Measurements from ENCODE around the gene EPDR1.

Gene EPDR1

DNA sequence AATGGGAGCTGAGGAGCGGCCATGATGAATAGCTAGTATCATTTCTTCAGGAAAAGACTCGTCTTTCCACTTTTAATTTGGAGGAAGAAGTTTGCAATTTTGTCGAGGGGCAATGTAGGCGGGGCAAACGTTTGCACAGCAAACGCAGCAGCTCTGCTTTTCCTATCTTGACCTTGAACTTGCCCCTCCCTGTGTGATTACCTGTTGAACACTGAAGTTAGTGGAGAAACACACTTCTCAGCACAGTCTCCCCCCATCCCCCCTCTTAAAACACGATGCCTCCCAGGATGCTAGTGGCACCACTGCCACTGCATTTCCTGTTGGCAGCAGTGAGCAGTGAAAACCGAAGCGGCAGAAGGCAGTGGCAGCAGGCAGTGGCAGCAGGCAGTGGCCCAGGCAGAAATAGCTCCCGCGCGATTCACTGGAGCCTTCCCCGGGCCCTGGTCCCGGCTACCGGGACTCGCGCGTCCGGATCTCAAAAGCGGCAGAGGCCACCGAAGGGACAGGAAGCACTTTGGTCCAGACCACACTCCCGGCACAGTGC is at the start of gene EPDR1:
EPDR1 (plus strand) TSS at position 336 of the 544 bp plus-strand sequence. CDS start 300 bp downstream, outside the sequence.
- DNase-seq (ENCODE audit: low spot score), result peak; percentile 85

GRCh38 chr7:37882086-37882485 is 38.4 kb upstream of the EPDR1 start:
- DNase-seq (ENCODE audit: low spot score) (no peak), FAIRE-seq (no peak)

More for the DNA sequence above, at the start of gene EPDR1:
- FAIRE-seq, result peak; percentile 61

GRCh38 chr7:37893359-37893758 is 27.1 kb upstream of the EPDR1 start:
- DNase-seq (ENCODE audit: low spot score), result no peak
- peak; percentile 69 for FAIRE-seq

DNA sequence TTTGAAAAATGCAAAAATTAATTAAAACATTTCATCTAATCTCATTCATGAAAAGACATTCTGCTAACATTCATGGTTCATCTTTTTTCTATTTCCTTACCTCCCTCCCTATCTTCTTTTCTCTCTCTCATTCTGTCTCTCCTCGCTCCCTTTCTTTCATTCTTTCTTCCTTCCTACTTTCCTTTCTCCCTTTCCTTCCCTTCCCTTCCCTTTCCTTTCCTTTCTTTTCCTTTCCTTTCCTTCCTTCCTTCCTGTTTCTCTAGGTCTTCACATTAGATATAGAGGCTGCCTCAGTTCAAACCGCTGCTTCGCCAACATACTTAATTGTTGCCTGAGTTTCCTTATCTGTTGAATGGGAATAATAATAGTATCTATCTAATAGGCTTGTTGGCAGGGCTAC is 25.8 kb upstream of the EPDR1 start:
- no peak for DNase-seq (ENCODE audit: low spot score)
- FAIRE-seq, result no peak

- FAIRE-seq (peak; percentile 98), DNase-seq (ENCODE audit: low spot score) (peak; percentile 76)
These were observed 20.7 kb upstream of the EPDR1 start for GRCh38 chr7:37899712-37900247.

DNA sequence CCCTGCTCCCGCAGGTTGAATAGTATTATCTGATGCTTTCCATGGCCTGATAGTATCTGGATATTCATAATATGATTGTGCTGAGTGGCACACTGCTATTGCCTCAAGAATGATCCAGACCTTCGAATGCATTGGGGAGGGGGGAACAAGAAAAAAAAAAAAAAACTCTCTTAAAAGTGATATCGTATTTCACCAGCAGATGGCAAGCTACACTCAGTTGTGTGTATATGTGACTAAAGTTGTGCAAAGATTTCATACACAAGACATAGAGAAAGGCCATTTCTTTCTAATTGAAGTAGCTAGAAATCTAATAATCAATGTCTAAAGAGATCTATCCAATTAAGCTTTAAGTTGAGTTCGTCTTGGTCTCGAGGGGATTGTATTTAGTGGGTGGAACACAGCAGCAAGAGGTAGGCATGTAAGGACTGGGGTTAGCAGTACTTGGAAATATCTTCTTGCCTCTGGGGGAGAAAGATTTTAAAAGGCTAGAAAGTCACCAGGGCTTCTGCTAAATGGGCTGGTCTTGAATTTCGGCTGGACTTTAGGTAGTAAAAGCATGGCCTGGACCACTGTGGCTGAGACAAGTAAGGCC is 19.1 kb upstream of the EPDR1 start:
- DNase-seq (ENCODE audit: low spot score), result peak; percentile 52
- peak; percentile 91 for FAIRE-seq

DNA sequence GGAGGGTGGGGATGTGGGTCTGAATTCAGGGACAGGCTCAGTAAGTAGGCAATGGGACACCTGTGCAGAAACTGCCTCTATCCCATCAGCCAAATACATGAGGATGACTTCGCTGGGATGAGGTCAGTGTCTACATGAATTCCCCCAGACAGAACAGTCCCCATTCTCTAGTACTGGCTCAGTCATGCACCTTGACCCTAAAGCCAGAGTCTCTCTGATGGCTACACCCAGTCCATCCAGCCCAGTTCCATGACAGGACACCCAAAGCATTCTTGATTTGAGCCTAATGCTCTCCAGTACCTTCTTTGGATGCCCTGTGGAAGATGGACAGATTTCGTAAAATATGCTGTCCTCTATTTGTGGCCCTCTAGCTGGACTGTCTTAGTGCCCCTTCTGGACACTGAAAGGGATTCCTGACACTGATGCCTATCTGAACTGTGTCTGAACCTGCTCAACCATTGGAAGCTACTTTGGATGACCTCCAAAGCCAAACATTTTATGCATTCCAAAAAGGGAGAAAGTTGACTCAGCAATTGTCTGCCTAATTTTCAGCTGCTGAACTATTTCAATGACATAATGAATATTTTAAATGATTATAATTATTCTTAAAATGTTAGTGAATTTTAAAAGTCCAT is 18.4 kb upstream of the EPDR1 start:
- FAIRE-seq, result peak; percentile 95
- peak; percentile 77 for DNase-seq (ENCODE audit: low spot score)

DNA sequence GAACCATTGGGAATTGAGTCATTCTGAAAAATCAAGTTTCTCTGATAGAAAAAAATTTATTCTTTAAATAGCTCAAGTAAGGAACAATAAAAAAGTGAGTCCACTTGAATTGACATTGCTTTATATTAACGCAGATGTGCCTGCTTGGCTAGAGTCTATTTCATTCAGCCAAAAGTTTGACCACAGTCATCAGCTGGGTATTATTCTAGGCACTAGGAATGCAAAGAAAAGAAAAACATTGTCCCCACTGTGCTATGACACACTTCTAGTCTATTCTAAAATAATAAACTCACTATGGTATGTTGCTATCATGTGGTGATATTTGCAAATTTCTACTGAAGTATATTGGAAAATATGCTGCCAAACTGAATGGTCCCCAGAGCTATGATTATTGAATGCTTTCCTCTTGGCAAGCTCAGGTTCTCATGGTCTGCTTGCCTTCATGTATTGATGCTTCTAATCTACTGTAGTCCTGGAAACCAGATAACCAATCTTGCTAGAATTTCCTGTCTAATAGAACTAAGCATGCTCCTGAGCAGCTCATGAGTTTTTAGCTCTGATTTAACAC is 12.1 kb upstream of the EPDR1 start:
- no peak for FAIRE-seq

GRCh38 chr7:37912756-37913155 is 7.7 kb upstream of the EPDR1 start:
- DNase-seq (ENCODE audit: low spot score), result no peak
- FAIRE-seq, result no peak

More for the DNA sequence above, 12.1 kb upstream of the EPDR1 start:
- no peak for DNase-seq (ENCODE audit: low spot score)

DNA sequence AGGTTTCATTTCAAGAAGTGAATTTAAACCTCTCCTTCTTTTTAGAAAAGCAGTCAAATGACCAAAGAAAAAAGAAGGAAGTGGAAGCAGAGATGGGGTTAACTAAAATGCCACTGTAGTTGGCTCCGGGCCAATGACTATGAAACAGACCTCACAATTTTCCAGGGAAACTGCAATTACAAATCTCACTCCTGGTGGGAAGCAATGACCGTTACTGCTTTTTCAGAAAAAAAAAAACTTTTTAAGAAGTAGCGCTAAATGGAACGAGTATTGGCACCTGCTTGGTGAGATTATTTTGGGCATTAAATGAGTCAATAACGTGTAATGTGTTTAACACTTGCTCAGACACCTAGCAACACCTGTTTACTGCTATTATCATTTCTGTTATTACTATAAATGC is 5.0 kb upstream of the EPDR1 start:
- peak; percentile 79 for FAIRE-seq

GRCh38 chr7:37916017-37916672 is 4.3 kb upstream of the EPDR1 start:
- DNase-seq (ENCODE audit: low spot score) (no peak), FAIRE-seq (no peak)

More for the DNA sequence above, 5.0 kb upstream of the EPDR1 start:
- DNase-seq (ENCODE audit: low spot score), result no peak

DNA sequence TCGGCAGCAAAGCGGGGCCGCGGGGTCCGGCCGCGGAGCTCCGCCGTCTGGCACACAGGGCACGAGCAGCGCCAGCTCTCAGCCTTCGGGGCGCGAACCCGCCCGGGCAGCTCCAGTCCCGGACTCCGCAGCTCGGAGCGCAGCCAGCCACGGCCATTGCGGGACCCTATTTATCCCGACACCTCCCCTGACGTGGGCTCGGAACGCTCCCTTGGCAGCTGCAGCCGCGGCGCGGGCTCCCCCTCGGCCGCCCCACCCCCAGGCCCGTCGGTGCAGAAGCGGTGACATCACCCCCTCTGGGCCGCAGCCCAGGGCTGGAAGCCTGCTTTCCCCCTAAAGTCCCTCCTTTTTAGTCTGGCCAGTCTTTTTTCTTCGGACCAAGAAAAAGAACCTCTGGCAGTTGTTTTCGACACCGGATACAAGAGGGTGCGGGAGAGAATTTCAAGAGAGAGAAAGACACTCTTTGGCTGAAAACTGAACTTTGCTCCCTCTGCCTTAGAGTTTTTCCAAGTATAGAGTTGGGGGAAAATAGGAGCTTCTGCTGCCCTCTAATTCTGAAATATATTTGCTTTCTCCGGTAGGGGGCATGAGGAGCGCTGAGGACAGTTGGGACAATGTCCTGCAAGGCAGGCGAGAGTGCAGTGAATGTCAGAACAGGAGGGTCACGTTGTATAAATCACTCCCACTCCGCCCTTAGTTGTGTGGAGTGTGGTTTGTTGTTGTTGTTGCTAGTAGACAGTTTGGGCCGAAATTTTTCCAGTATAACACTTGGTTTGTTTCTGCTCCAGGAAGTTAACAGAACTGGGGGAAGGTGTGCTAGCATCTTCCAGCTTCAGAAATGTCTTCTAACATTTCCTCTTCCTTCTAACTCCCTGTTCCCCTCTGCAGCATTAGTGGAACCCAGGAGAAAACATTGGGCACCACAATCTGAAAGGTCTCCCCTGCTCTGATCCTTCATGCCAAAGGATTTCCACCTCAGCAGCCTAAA is 3.5 kb upstream of the EPDR1 start, which contains the start of gene SFRP4:
SFRP4 (minus strand) TSS at position 145 of the 988 bp plus-strand sequence. CDS start 280 bp downstream, outside the sequence.
- peak; percentile 66 for DNase-seq (ENCODE audit: low spot score)
- FAIRE-seq, result peak; percentile 84

GRCh38 chr7:37918526-37918925 is 1.9 kb upstream of the EPDR1 start:
- FAIRE-seq, result no peak
- no peak for DNase-seq (ENCODE audit: low spot score)

DNA sequence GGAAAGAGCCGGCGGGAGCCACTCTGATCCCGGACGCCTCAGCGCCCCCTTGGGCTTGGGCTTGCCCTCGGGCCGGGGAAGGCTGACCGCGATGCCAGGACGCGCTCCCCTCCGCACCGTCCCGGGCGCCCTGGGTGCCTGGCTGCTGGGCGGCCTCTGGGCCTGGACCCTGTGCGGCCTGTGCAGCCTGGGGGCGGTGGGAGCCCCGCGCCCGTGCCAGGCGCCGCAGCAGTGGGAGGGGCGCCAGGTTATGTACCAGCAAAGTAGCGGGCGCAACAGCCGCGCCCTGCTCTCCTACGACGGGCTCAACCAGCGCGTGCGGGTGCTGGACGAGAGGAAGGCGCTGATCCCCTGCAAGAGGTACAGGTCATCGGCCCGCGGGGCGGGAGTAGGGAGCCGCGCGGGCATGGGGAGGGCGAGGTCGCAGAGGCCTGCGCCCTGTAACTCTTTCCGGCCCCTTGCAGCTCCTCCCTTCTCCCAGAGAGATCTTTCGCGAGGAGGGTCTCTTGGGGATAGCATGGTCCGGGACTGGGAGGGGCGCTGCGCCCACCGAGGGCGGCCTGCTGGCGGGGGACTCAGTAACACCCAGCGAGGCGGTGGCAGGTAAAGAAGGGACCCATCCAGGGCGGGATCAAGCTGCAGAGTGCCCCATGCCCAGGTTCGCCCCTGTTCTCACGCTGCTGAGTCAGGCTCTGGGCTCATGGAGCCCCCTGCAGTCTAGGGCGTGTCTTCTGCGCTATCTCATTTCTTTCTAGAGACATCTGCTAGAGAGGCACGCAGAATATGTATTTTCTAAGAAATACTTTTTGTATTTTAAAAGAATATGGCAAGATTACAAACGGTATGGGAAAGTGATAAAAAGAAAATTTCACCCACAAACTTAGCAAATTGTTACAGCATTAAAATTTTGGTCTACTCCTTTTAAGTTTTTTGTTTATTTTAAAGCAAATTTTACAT is 687 bp downstream of the EPDR1 start:
- peak; percentile 77 for FAIRE-seq
- DNase-seq (ENCODE audit: low spot score), result peak; percentile 67

DNA sequence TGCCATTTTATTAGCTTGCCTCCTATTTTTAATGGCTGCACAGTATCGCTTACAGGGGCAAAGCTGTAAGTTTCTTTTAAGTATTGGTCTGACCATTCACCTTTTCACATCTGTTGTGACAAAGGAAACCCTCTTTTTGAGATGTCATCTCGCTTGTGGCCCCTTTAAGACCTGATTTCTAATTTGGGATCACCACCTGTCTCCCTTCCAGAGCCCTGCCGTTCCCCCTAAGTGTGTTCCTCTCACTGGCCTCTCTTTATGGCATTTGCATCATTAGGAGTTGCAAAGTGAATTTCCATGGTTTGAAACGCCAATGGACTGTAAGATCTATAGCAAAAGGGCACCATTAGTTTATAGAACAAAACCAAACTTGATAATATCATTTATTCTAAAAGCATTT is 1.4 kb downstream of the EPDR1 start:
- DNase-seq (ENCODE audit: low spot score) (no peak), FAIRE-seq (no peak)

DNA sequence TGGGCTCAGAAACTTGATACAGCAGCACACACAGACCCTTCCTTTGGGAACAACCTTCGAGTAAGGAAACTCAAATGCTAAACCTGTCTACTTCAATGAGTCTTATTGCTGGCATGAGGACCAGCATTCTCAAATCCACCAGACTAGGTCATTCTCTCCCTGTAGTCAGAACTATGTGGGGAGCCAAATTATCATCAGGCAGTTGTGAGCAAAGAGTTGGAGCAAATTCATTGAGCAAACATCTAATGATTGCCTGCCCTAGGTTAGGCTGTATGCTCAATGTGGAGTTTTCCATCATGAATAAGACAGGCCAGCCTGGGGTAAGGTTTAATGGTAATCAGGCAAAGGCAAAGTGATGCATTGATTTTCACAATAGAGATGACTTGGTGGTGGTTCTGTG is 3.6 kb downstream of the EPDR1 start:
- DNase-seq (ENCODE audit: low spot score) (no peak), FAIRE-seq (no peak)

GRCh38 chr7:37924491-37925041 is 4.1 kb downstream of the EPDR1 start:
- DNase-seq (ENCODE audit: low spot score), result no peak

DNA sequence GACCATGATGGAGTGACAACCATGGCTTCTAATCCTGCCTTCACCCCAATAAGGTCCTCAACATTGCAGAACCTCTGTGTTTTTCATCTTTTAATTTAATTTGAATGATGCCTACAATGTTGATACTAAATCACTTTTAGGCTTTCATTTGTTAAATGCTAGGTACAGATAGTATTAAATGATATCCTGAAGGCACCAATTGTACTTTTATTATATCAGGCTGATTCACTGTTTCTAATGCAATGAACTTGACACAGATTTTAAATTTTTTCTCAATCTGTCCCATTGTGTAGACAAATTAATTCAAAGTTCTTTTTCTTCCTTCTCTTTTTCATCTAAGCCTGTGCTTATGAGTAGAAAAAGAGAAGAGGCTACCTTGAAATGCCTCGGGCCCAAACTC is 5.2 kb downstream of the EPDR1 start:
- DNase-seq (ENCODE audit: low spot score) (no peak), FAIRE-seq (no peak)

More at GRCh38 chr7:37924491-37925041, 4.1 kb downstream of the EPDR1 start:
- FAIRE-seq, result no peak

Measured in RCC 7860 (cell line).